HCT116 (cell line): ENCODE data around the gene MBD6. TPM values are rescaled to one million over a fixed set of nuclear protein-coding genes. Genes with fewer than 3 reads are reported as not detected.

Experiments used
- ATAC-seq: fragments of 200-7000 bp; cut with Tn5 transposase; 2 replicates; pipeline ENCODE4 v1.9.1; 2020; ENCODE audit warnings: mild to moderate bottlenecking, moderate library complexity
- BruUV-seq: library from RNA; stranded (reverse); fragments of 400-500 nt; replicated peaks from 2 replicates; lab custom pipeline; 2021; lab: Mats Ljungman, UMichigan
- CTCF ChIA-PET: fragments of 300-600 bp; sonication (Branson Sonifier 250); formaldehyde crosslinking; loops from one replicate; lab custom pipeline; 2021; ENCODE audit warnings: antibody characterized with exemption; lab: Charles Lee
- POLR2A ChIA-PET: fragments of 300-600, 350-600 bp; sonication (Branson Sonifier 250); formaldehyde crosslinking; loops from one replicate; lab custom pipeline; 2021; ENCODE audit warnings: antibody characterized with exemption; lab: Charles Lee
- RAD21 ChIA-PET, 2 experiments: fragments of 300-600 bp; sonication (Branson Sonifier 250); formaldehyde crosslinking; loops; one replicate each; lab custom pipeline; 2023; ENCODE audit warnings: low total read pairs in 2 of 2; ENCODE audit not compliant: uncharacterized antibody in 2 of 2, unreplicated experiment in 2 of 2, low non-redundant PET in 1 of 2; lab: Charles Lee
- DNase-seq: peaks from one replicate; pipeline ENCODE4 v3.0.0-alpha.2; 2010; ENCODE audit warnings: low read depth, low spot score
- H2AFZ ChIP-seq: fragments of 200-600 bp; shearing (Covaris generic), sonication (generic); 2 replicates; pipeline ENCODE4 v1.6.1; 2017; ENCODE audit warnings: low read depth, mixed run types, mixed read lengths, antibody characterized with exemption, low read length; ENCODE audit not compliant: poor library complexity, severe bottlenecking
- H3K27ac ChIP-seq: 2 replicates; pipeline ENCODE4 v1.5.1; 2012; ENCODE audit warnings: low read depth, low read length
- H3K27me3 ChIP-seq: fragments of 200-600 bp; sonication (generic); 2 replicates; pipeline ENCODE4 v1.6.1; 2016; ENCODE audit warnings: mixed run types, low read length, mixed read lengths; ENCODE audit not compliant: insufficient read depth
- H3K36me3 ChIP-seq, 2 experiments: fragments of 200-500 bp in 1 of 2; fragments of 200-600 bp in 1 of 2; sonication (Bioruptor generic) in 1 of 2; sonication (generic) in 1 of 2; 2 replicates each; pipeline versions ENCODE4 v1.5.1 to v1.6.1; 2014 to 2016; ENCODE audit warnings: low read length in 2 of 2, inconsistent platforms in 1 of 2, mixed read lengths in 1 of 2, mixed run types in 1 of 2; ENCODE audit not compliant: insufficient read depth in 2 of 2, control insufficient read depth in 1 of 2
- H3K4me1 ChIP-seq, 2 experiments: fragments of 200-600 bp in 1 of 2; sonication (generic) in 1 of 2; 2 replicates each; pipeline versions ENCODE4 v1.5.1 to v1.6.1; 2012 to 2017; ENCODE audit warnings: low read length in 2 of 2, inconsistent platforms in 1 of 2, mild to moderate bottlenecking in 1 of 2, mixed read lengths in 1 of 2, mixed run types in 1 of 2, moderate library complexity in 1 of 2; ENCODE audit not compliant: insufficient read depth in 2 of 2, control insufficient read depth in 1 of 2
- H3K4me2 ChIP-seq: fragments of 200-600 bp; sonication (generic); 2 replicates; pipeline ENCODE4 v1.6.1; 2017; ENCODE audit warnings: mixed run types, low read length, mixed read lengths
- H3K4me3 ChIP-seq, 2 experiments: fragments of 200-600 bp in 1 of 2; sonication (generic) in 1 of 2; replicated peaks in 1 of 2; 2 replicates each; pipeline ENCODE4 v1.5.1; 2011 to 2016; ENCODE audit warnings: low read length in 2 of 2, control low read depth in 1 of 2, low read depth in 1 of 2, mild to moderate bottlenecking in 1 of 2, mixed read lengths in 1 of 2, mixed run types in 1 of 2
- H3K79me2 ChIP-seq: fragments of 200-600 bp; sonication (generic); 2 replicates; pipeline ENCODE4 v1.6.1; 2017; ENCODE audit warnings: mild to moderate bottlenecking, mixed run types, low read length, moderate library complexity, mixed read lengths; ENCODE audit not compliant: insufficient read depth
- H3K9ac ChIP-seq: fragments of 200-600 bp; sonication (generic); 2 replicates; pipeline ENCODE4 v1.6.1; 2016; ENCODE audit warnings: low read length, mixed read lengths
- H3K9me2 ChIP-seq: fragments of 200-600 bp; sonication (generic), shearing (Covaris generic); 2 replicates; pipeline ENCODE4 v1.6.1; 2017; ENCODE audit warnings: mixed run types, mild to moderate bottlenecking, moderate library complexity; ENCODE audit not compliant: insufficient read depth
- H3K9me3 ChIP-seq, 2 experiments: fragments of 200-500 bp in 1 of 2; fragments of 200-600 bp in 1 of 2; sonication (Bioruptor generic) in 1 of 2; sonication (generic) in 1 of 2; 2 replicates each; pipeline ENCODE4 v1.6.1; 2014 to 2017; ENCODE audit warnings: low read length in 2 of 2, mixed read lengths in 2 of 2, inconsistent platforms in 1 of 2, low read depth in 1 of 2, mild to moderate bottlenecking in 1 of 2, mixed run types in 1 of 2, moderate library complexity in 1 of 2; ENCODE audit not compliant: control insufficient read depth in 1 of 2, insufficient read depth in 1 of 2
- H4K20me1 ChIP-seq: fragments of 200-600 bp; sonication (generic), shearing (Covaris generic); 2 replicates; pipeline ENCODE4 v1.6.1; 2017; ENCODE audit warnings: mixed run types, mild to moderate bottlenecking, moderate library complexity; ENCODE audit not compliant: insufficient read depth
- ATF3 ChIP-seq: IDR thresholded peaks from 2 replicates; pipeline ENCODE4 v1.6.1; 2012
- CBX3 ChIP-seq: IDR thresholded peaks from 2 replicates; pipeline ENCODE4 v1.6.1; 2012; ENCODE audit warnings: low read depth
- ELF1 ChIP-seq: IDR thresholded peaks from 2 replicates; pipeline ENCODE4 v1.6.1; 2012; ENCODE audit warnings: low read depth, borderline replicate concordance
- EZH2 ChIP-seq: fragments of 200-600 bp; sonication (generic); IDR thresholded peaks from 2 replicates; pipeline ENCODE4 v1.6.1; 2017; ENCODE audit warnings: antibody characterized with exemption, mixed run types
- EZH2phosphoT487 ChIP-seq: fragments of 200-600 bp; IDR thresholded peaks from 2 replicates; pipeline ENCODE4 v1.6.1; 2018; ENCODE audit warnings: antibody characterized with exemption, borderline replicate concordance
- JUND ChIP-seq: IDR thresholded peaks from 2 replicates; pipeline ENCODE4 v1.6.1; 2012
- MAX ChIP-seq: IDR thresholded peaks from 2 replicates; pipeline ENCODE4 v1.6.1; 2012
- POLR2AphosphoS5 ChIP-seq: IDR thresholded peaks from 2 replicates; pipeline ENCODE4 v1.6.1; 2011; ENCODE audit warnings: mild to moderate bottlenecking, low read depth, low read length, moderate library complexity
- SIN3A ChIP-seq: IDR thresholded peaks from 2 replicates; pipeline ENCODE4 v1.6.1; 2012; ENCODE audit warnings: low read depth
- SP1 ChIP-seq: IDR thresholded peaks from 2 replicates; pipeline ENCODE4 v1.6.1; 2012; ENCODE audit warnings: low read depth
- TCF7L2 ChIP-seq: IDR thresholded peaks from 2 replicates; pipeline ENCODE4 v1.7.0; 2011; ENCODE audit warnings: borderline replicate concordance, inconsistent platforms; ENCODE audit not compliant: insufficient read depth, insufficient read length; ENCODE audit errors: extremely low read depth
- YY1 ChIP-seq: IDR thresholded peaks from 2 replicates; pipeline ENCODE4 v1.6.1; 2011; ENCODE audit warnings: low read length, low read depth, moderate library complexity, mild to moderate bottlenecking; ENCODE audit not compliant: insufficient replicate concordance; ENCODE audit errors: extremely low read depth
- ZNF274 ChIP-seq: fragments of 200-500 bp; sonication (Bioruptor generic); IDR thresholded peaks from 2 replicates; pipeline ENCODE4 v1.6.1; 2014; ENCODE audit warnings: mild to moderate bottlenecking, low read depth, low read length, inconsistent platforms
- intact Hi-C: fragments of 100-400 bp; cut with micrococcal nuclease; formaldehyde crosslinking; loops from 2 replicates; pipeline ENCODE4 v1.10.0; 2022
- total RNA-seq: library from RNA; stranded (reverse); gene quantifications from one replicate; pipeline ENCODE4 v1.2.1, GENCODE V29; 2021; ENCODE audit not compliant: unreplicated experiment

MBD6 gene
- total RNA-seq, 1 experiment from 2014 or later, result 70.1 TPM

- Histone ChIP-seq H3K27ac (no peak overlapping the region), H3K9me3 (no peaks in the 10 kb centered on the region), H3K9me2 (no peaks in the 10 kb centered on the region), H4K20me1 (no peaks in the 10 kb centered on the region), H3K36me3 (peaks cover 0 to 6% of the 10 kb centered on the region in 2 experiments; a peak in 2 of 4 replicates)
- BruUV-seq, result no TSS peak
- no peak for TF ChIP-seq ELF1
- TF ChIP-seq SP1, result no peak
- TF ChIP-seq TCF7L2, result no peak
- TF ChIP-seq ZNF274, result no peak
- no peak for TF ChIP-seq JUND
- TF ChIP-seq POLR2AphosphoS5, result no peak
- TF ChIP-seq MAX, result no peak
- no peak for TF ChIP-seq CBX3
- TF ChIP-seq, all 23 proteins: peak for 0
- CTCF ChIA-PET, result interaction anchor here (2.6 kb wide), 1 partner anchor 11 kb away, joined by 12 read pairs; no protein-coding TSS in a partner anchor
- Histone ChIP-seq H3K27me3 (no peaks in the 10 kb centered on the region), H3K4me1 (no peaks in the 10 kb centered on the region), H3K4me2 (no peak overlapping the region), H3K4me3 (no peak overlapping the region), H3K9ac (no peak overlapping the region), H2AFZ (no peak overlapping the region), H3K79me2 (no peaks in the 10 kb centered on the region)
- intact Hi-C loops, result no loop called here
- POLR2A ChIA-PET, result no interaction called here
- RAD21 ChIA-PET, result no interaction called here
- no peak for ATAC-seq
- no peak for DNase-seq
These were observed 49.5 kb downstream of the MBD6 start for GRCh38 chr12:57571926-57572762.

- no peak for DNase-seq
- peaks cover 0 to 9% of the 10 kb centered on the region in 2 experiments; a peak in 2 of 4 replicates for H3K36me3 ChIP-seq
- no peak overlapping the region for H3K4me2 ChIP-seq
- ATAC-seq, result no peak
- H3K9ac ChIP-seq, result no peak overlapping the region
- RAD21 ChIA-PET, result no interaction called here
- H3K27ac ChIP-seq, result no peak overlapping the region
- H3K79me2 ChIP-seq, result no peaks in the 10 kb centered on the region
- no peaks in the 10 kb centered on the region for H3K27me3 ChIP-seq
- H3K9me3 ChIP-seq, result no peaks in the 10 kb centered on the region
- CTCF ChIA-PET, result interaction anchor here (0.9 kb wide), 1 partner anchor 9 kb away, joined by 3 read pairs; no protein-coding TSS in a partner anchor
- H3K4me3 ChIP-seq, result no peak overlapping the region
- POLR2A ChIA-PET, result interaction anchor here (0.6 kb wide), 1 partner anchor 61 kb away, joined by 4 read pairs; no protein-coding TSS in a partner anchor
- intact Hi-C loops, result no loop called here
- TF ChIP-seq ELF1, result no peak
- no peak for TF ChIP-seq EZH2
- no peak for TF ChIP-seq ATF3
- no peak for TF ChIP-seq ZNF274
- no peak for TF ChIP-seq EZH2phosphoT487
- TF ChIP-seq YY1, result no peak
- no peak for TF ChIP-seq SIN3A
- TF ChIP-seq MAX, result no peak
- H2AFZ ChIP-seq, result no peak overlapping the region
- no TSS peak for BruUV-seq
- H3K9me2 ChIP-seq, result no peaks in the 10 kb centered on the region
- H4K20me1 ChIP-seq, result no peaks in the 10 kb centered on the region
- no peaks in the 10 kb centered on the region for H3K4me1 ChIP-seq
These were observed 52.2 kb downstream of the MBD6 start for GRCh38 chr12:57574795-57575194.
